Astrocyte (in vitro differentiated cells and primary cell): ENCODE measurements around the gene RAC2. TPM values are rescaled to one million over a fixed set of nuclear protein-coding genes. Genes with fewer than 3 reads are reported as not detected.

Experiments used
- DNase-seq: peaks from one replicate; pipeline ENCODE4 v3.0.0-alpha.2; 2010; ENCODE audit warnings: low read depth
- FAIRE-seq: peaks from 2 replicates; lab custom pipeline; 2011; peaks lifted over from hg19 to GRCh38; lab: Jason Lieb, UNC
- H2AFZ ChIP-seq: 2 replicates; pipeline ENCODE4 v1.6.0; 2012; ENCODE audit warnings: low read depth, low read length, inconsistent platforms
- H3K27ac ChIP-seq: 2 replicates; pipeline ENCODE4 v1.5.1; 2011; ENCODE audit warnings: low read depth, low read length, inconsistent platforms
- H3K27me3 ChIP-seq: 2 replicates; pipeline ENCODE4 v1.6.0; 2011; ENCODE audit warnings: low read length, inconsistent platforms; ENCODE audit not compliant: insufficient read depth
- H3K36me3 ChIP-seq: 2 replicates; pipeline ENCODE4 v1.5.1; 2011; ENCODE audit warnings: low read length, inconsistent platforms; ENCODE audit not compliant: insufficient read depth
- H3K4me1 ChIP-seq: 2 replicates; pipeline ENCODE4 v1.5.1; 2011; ENCODE audit warnings: low read length, inconsistent platforms; ENCODE audit not compliant: insufficient read depth
- H3K4me2 ChIP-seq: 2 replicates; pipeline ENCODE4 v1.6.0; 2012; ENCODE audit warnings: low read length, inconsistent platforms
- H3K4me3 ChIP-seq: 2 replicates; pipeline ENCODE4 v1.5.1; 2011; ENCODE audit warnings: low read depth, mild to moderate bottlenecking, low read length, inconsistent platforms; ENCODE audit not compliant: insufficient read depth
- H3K79me2 ChIP-seq: 2 replicates; pipeline ENCODE4 v1.6.0; 2012; ENCODE audit warnings: mild to moderate bottlenecking, low read length, inconsistent platforms; ENCODE audit not compliant: insufficient read depth
- H3K9ac ChIP-seq: 2 replicates; pipeline ENCODE4 v1.6.0; 2012; ENCODE audit warnings: mild to moderate bottlenecking, low read length, inconsistent platforms
- H3K9me3 ChIP-seq: 2 replicates; pipeline ENCODE4 v1.5.1; 2012; ENCODE audit warnings: low read depth, mild to moderate bottlenecking, low read length, inconsistent platforms; ENCODE audit not compliant: insufficient read depth
- H4K20me1 ChIP-seq: 2 replicates; pipeline ENCODE4 v1.6.0; 2012; ENCODE audit warnings: low read length, inconsistent platforms; ENCODE audit not compliant: insufficient read depth
- H3K27ac Mint-ChIP-seq: one replicate; pipeline ENCODE4 v1.8.0; 2021; ENCODE audit warnings: mild to moderate bottlenecking, mixed read lengths; ENCODE audit not compliant: unreplicated experiment
- H3K27me3 Mint-ChIP-seq: one replicate; pipeline ENCODE4 v1.8.0; 2021; ENCODE audit warnings: low read depth, mixed read lengths; ENCODE audit not compliant: unreplicated experiment
- H3K36me3 Mint-ChIP-seq: one replicate; pipeline ENCODE4 v1.8.0; 2021; ENCODE audit warnings: low read depth, mixed read lengths; ENCODE audit not compliant: unreplicated experiment
- H3K4me1 Mint-ChIP-seq: one replicate; pipeline ENCODE4 v1.8.0; 2021; ENCODE audit warnings: low read depth, mixed read lengths; ENCODE audit not compliant: unreplicated experiment
- H3K4me3 Mint-ChIP-seq: one replicate; pipeline ENCODE4 v1.8.0; 2021; ENCODE audit warnings: mild to moderate bottlenecking, moderate library complexity, mixed read lengths; ENCODE audit not compliant: unreplicated experiment
- H3K9me3 Mint-ChIP-seq: one replicate; pipeline ENCODE4 v1.8.0; 2021; ENCODE audit warnings: mild to moderate bottlenecking, mixed read lengths; ENCODE audit not compliant: unreplicated experiment
- EZH2 ChIP-seq: IDR thresholded peaks from 2 replicates; pipeline ENCODE4 v1.6.1; 2012; ENCODE audit warnings: mild to moderate bottlenecking, low read length, inconsistent platforms; ENCODE audit not compliant: insufficient read depth
- total RNA-seq: library from RNA; stranded (reverse); gene quantifications from 2 replicates; pipeline ENCODE4 v1.2.1, GENCODE V29; 2021
- TF ChIP-seq, protein P1 (sequence below): IDR thresholded peaks from 2 replicates; pipeline ENCODE4 v1.5.1; 2011; ENCODE audit warnings: low read depth, mild to moderate bottlenecking, inconsistent platforms, low read length, moderate library complexity; ENCODE audit not compliant: insufficient read depth

RAC2 gene
- total RNA-seq, 1 donor from 2014 or later: 0.61 TPM

DNA sequence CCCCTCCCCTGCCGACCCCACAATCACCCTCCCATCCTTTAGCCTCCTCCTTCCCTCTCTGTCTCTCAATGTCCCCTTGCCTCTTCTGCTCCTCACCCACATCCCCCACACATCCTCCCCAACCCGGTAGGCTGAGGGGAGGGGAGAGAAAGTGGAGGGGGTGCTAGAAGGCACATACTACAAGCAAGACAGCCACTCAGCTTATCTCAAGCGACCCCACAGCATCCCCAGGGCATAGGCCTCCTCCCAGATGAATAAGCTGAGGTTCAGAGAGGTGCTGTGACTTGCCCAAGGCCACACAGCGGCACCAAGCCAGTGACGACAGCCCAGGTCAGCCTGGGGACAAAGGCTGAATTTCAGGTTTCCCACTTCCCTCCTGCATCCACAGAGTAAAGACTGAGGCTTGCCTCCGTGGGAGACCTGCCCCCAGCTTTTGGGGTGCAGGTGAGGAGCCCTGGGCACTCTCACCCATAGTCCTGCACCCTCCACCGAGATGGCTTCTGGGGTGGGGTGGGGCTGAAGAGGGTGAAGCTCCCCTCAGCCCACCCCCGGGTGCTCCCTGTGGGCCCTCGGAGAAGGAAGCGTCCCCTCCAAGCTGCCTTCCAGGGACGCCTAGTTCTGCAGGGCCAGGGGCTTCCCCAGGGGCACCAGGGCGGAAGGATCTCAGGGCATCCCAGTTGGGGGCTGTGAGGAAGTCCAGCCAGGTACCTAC, 511 bp downstream of the RAC2 start:
- Histone ChIP-seq H3K9ac (peak overlapping the region; percentile 48), H3K27ac (no peak overlapping the region), H2AFZ (peak overlapping the region; percentile 88), H3K4me3 (peak overlapping the region; percentile 50), H4K20me1 (no peaks in the 10 kb centered on the region), H3K27me3 (no peaks in the 10 kb centered on the region), H3K79me2 (no peaks in the 10 kb centered on the region), H3K4me1 (peaks cover 26% of the 10 kb centered on the region), H3K36me3 (no peaks in the 10 kb centered on the region), H3K9me3 (no peaks in the 10 kb centered on the region), H3K4me2 (peak overlapping the region; percentile 86)
- TF ChIP-seq EZH2: no peak
- TF ChIP-seq, protein P1, sequence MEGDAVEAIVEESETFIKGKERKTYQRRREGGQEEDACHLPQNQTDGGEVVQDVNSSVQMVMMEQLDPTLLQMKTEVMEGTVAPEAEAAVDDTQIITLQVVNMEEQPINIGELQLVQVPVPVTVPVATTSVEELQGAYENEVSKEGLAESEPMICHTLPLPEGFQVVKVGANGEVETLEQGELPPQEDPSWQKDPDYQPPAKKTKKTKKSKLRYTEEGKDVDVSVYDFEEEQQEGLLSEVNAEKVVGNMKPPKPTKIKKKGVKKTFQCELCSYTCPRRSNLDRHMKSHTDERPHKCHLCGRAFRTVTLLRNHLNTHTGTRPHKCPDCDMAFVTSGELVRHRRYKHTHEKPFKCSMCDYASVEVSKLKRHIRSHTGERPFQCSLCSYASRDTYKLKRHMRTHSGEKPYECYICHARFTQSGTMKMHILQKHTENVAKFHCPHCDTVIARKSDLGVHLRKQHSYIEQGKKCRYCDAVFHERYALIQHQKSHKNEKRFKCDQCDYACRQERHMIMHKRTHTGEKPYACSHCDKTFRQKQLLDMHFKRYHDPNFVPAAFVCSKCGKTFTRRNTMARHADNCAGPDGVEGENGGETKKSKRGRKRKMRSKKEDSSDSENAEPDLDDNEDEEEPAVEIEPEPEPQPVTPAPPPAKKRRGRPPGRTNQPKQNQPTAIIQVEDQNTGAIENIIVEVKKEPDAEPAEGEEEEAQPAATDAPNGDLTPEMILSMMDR: no peak
- H3K27me3 Mint-ChIP-seq: peaks cover 15% of the 10 kb centered on the region
- peaks cover 7% of the 10 kb centered on the region for H3K4me1 Mint-ChIP-seq
- H3K9me3 Mint-ChIP-seq: no peaks in the 10 kb centered on the region
- no peak overlapping the region for H3K4me3 Mint-ChIP-seq
- FAIRE-seq (no peak), DNase-seq (no peak)
- H3K27ac Mint-ChIP-seq: no peak overlapping the region
- no peaks in the 10 kb centered on the region for H3K36me3 Mint-ChIP-seq

DNA sequence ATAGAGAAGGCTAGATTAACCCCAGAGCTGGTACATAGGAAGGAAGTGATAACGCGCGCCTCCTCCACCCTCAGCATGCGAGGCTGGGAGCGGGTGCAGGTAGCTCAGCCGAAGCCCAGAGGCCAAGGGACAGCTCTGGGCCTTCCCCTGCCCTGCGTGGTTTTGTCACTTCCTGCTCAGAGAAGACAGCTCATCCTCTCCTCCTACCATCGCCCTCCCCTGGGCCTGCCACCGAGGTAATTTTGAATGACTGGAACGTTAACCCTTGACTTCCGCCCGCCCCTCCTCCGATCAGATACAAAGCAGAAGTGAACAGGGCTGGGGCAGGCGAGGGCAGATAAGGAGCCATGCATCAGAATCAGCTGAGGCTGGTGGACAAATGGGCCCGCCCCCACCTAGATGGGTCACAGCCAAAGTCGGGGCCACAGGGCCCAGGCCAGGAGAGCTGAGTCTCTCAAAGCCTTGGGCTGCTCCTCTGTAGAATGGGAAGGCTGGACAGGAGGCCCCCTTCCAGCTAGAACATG, 1.6 kb downstream of the RAC2 start:
- Mint-ChIP-seq H3K4me1 (peaks cover 10% of the 10 kb centered on the region), H3K36me3 (no peaks in the 10 kb centered on the region), H3K9me3 (no peaks in the 10 kb centered on the region), H3K4me3 (no peak overlapping the region), H3K27ac (no peak overlapping the region), H3K27me3 (peaks cover 13% of the 10 kb centered on the region)
- H3K27ac ChIP-seq: no peak overlapping the region
- peak overlapping the region; percentile 43 for H3K4me2 ChIP-seq
- FAIRE-seq (peak; percentile 39), DNase-seq (no peak)
- peaks cover 29% of the 10 kb centered on the region for H3K4me1 ChIP-seq
- H3K79me2 ChIP-seq: no peaks in the 10 kb centered on the region
- H3K4me3 ChIP-seq: no peak overlapping the region
- no peaks in the 10 kb centered on the region for H3K27me3 ChIP-seq
- no peaks in the 10 kb centered on the region for H3K9me3 ChIP-seq
- H3K36me3 ChIP-seq: no peaks in the 10 kb centered on the region
- H3K9ac ChIP-seq: no peak overlapping the region
- TF ChIP-seq, protein P1: no peak
- peak overlapping the region; percentile 9 for H2AFZ ChIP-seq
- no peaks in the 10 kb centered on the region for H4K20me1 ChIP-seq
